ENCODE data around the gene FGF8. TPM values are rescaled to one million over a fixed set of nuclear protein-coding genes. Genes with fewer than 3 reads are reported as not detected.
A peak's percentile ranks its signal among the peaks of the same experiment; 100 is the strongest.

Gene FGF8
- total and polyA plus RNA-seq, 2 of the 13 experiments (the other 11 are each of a cell fraction or from before 2014, with no cell fraction given) = not detected

GRCh38 chr10:101781984-101782810 lies 6.3 kb upstream of the FGF8 start (continued):
- TF ChIP-seq ZNF687 (CRISPR knock-in tag; IDR thresholded peaks at IDR 0.05) (no peak), ATRX (CRISPR knock-in tag; IDR thresholded peaks at IDR 0.05; ENCODE audit: borderline replicate concordance) (no peak)

GRCh38 chr10:101781655-101781983 lies 5.7 kb upstream of the FGF8 start:
- DNase-seq (ENCODE audit: low spot score) = no peak
- H3K27ac ChIP-seq (ENCODE audit: extremely low read length, insufficient read depth, low read length) = no peak overlapping the region
- peaks cover 2 to 8% of the 10 kb centered on the region in 2 experiments; a peak in 4 of 5 replicates for H3K36me3 ChIP-seq (replicated peaks in 1 of 2; ENCODE audit: control insufficient read depth in 1 of 2, insufficient read depth in 2 of 2, low read length in 2 of 2)
- H3K9me3 ChIP-seq (ENCODE audit: low read length) = no peaks in the 10 kb centered on the region
- H3K4me2 ChIP-seq (ENCODE audit: low read depth, low read length) = peak overlapping the region; percentile 89
- ChIA-PET CTCF (ENCODE audit: low intra/inter-chr PET ratio, low total read pairs) (interaction anchor here (4.0 kb wide), 1 partner anchor 179 kb away, joined by 28 read pairs; no protein-coding TSS in a partner anchor), POLR2A (interaction anchor here (0.6 to 1.3 kb wide), 3 partner anchors 37 to 179 kb away, joined by 3 read pairs; no protein-coding TSS in a partner anchor)
- H3K79me2 ChIP-seq (ENCODE audit: insufficient read depth, low read length) = peaks cover 9% of the 10 kb centered on the region
- H2AFZ ChIP-seq (ENCODE audit: low read length) = no peak overlapping the region
- no TSS peak for BruUV-seq (replicated peaks)
- no peak for ATAC-seq
- FAIRE-seq = no peak
- in situ Hi-C loops (cut with HindIII; ENCODE audit: extremely low pct_ligation_motif_present, low pct_unique_long_range_greater_than_20kb) (loop anchor here (5.0 kb wide), 2 partner anchors 179 to 569 kb away; no protein-coding TSS in a partner anchor), intact Hi-C loops (cut with micrococcal nuclease; ENCODE audit: unreplicated experiment) (loop anchor here (1.0 to 2.0 kb wide), 2 partner anchors 179 to 567 kb away; no protein-coding TSS in a partner anchor)
- TF ChIP-seq ZBTB49 (CRISPR knock-in tag; IDR thresholded peaks at IDR 0.05; ENCODE audit: borderline replicate concordance) (no peak), GATA4 (IDR thresholded peaks at IDR 0.05; ENCODE audit: borderline replicate concordance, low read depth) (no peak), SP140L (CRISPR knock-in tag; IDR thresholded peaks at IDR 0.05; ENCODE audit: borderline replicate concordance) (no peak)
- H3K27me3 ChIP-seq (ENCODE audit: control insufficient read depth in 1 of 2, insufficient read depth in 2 of 2, low read length in 2 of 2) = peaks cover 0 to 3% of the 10 kb centered on the region in 2 experiments; a peak in 1 of 5 replicates
- peak overlapping the region; percentile 28 to 94 (median 32); a peak in 4 of 6 replicates for H3K4me3 ChIP-seq (replicated peaks in 1 of 3; ENCODE audit: insufficient read depth in 1 of 3, low read depth in 2 of 3, low read length in 3 of 3)
- 94% methylated on average over 7 of the region's 7 CpGs for WGBS (ENCODE audit: low lambda C conversion rate)
- H3K4me1 ChIP-seq (ENCODE audit: insufficient read depth, low read length) = peaks cover 58% of the 10 kb centered on the region
- H4K20me1 ChIP-seq (ENCODE audit: insufficient read depth, low read length) = peaks cover 5% of the 10 kb centered on the region; the same call in 1 of the 2 replicates
- peak overlapping the region; percentile 83; the same call in 1 of the 2 replicates for H3K9ac ChIP-seq (ENCODE audit: insufficient read depth, low read depth, low read length)
